CD4-positive, alpha-beta T cell treated with Interferon alpha-2 for 1 hour (primary cell): Measurements from ENCODE around the gene TTC7B.
A peak's percentile ranks its signal among the peaks of the same experiment; 100 is the strongest.

ENCODE experiments used
- DNase-seq, 2 donors: peaks; one replicate each; pipeline ENCODE4 v3.0.0-alpha.2; 2020 to 2022

The TTC7B gene

DNA sequence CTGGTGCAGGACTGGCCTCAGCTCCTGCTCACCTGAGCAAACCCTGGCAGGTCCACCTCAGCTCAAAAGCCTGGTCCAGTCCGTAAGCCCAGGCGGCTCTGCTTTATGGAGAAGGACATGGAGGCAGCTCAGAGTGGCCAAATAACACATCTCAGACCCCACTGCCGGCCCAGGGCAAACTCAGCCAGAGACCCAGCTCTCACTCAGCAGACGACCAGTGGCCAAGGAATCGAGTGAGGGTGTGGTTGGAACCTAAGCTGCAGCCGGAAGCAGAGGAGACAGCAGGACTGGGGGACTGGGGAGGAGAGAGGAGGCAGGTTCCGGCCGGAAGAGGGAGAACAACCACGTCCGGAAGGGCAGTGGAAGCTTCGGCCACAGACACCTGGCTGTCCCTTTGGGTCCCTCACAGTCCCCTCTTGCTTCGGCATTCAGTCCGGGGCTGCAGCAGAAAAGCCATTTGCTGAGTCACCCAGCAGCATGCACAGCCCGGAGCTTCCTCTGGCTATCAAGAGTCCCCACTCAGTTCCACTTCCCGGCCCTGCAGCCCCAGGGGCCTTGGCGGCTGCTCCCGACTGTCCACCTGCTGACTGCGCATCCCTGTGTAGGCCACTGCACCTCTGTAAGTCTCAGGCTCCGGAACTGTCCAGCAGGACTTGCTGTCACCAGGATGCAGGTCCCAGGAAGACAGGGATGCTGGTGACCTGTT lies 315.4 kb downstream of the TTC7B start:
- no peak for DNase-seq

DNA sequence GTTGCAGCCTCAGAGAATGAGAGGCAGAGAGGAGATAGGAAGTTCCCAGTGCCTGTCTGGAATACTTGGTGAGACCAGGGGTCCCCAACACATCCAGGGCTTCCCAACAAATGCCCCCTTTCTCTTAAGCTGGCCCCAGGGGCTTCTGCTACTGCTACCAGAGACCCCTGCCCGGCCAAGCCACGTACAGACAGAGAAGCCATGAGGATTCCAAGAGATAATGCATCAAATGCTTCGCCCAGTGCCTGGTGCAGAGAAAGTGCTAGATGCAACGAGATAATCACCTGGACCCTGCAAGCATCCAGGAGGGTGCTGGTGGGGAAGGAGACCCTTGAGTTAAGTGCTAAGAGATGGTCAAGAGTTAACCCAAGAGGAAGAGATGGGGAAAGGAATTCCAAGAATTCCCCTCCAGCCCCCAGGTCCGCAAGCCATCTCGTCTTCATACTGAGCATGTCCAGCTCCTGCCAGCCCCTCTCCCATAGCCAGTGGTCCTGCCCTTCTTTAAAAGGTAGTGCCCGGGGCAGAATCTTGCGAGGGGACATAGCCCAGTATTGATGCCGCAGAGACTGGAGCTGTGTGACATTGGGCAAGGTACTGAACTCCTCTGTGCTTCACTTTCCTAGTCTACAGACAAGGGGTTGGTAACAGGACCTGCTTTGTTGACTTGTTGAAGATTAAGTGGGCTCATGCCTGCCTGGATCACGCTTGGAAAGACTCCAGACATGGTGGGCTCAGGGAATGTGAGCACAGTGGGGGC lies 316.1 kb downstream of the TTC7B start:
- no peak for DNase-seq

DNA sequence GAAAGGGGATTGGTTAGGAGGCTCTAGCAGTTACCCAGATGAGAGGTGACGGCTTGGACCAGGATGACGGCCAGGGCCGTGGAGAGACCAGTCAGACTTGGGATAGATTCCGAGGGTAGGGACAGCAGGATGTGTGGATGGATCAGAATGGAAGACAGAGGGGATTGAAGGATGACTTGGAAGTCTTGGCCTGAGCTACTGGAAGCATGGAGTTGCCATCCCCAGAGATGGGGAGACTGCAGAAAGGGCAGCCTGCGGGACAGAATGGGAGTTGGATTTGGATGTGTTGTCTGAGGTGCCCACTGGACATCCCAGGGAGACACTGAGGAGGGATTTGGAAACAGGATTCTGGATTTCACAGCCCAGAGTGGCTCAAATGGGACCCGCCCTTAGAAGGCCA lies 317.1 kb downstream of the TTC7B start:
- DNase-seq: no peak

DNA sequence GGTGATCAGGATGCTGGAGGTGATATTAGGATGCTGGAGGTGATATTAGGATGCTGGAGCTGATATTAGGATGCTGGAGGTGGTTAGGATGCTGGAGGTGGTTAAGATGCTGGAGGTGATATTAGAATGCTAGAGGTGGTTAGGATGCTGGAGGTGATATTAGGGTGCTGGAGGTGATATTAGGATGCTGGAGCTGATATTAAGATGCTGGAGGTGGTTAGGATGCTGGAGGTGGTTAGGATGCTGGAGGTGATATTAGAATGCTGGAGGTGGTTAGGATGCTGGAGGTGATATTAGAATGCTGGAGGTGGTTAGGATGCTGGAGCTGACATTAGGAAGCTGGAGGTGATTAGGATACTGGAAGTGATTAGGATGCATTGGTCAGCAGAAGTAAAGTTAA lies 318.0 kb downstream of the TTC7B start:
- no peak for DNase-seq

DNA sequence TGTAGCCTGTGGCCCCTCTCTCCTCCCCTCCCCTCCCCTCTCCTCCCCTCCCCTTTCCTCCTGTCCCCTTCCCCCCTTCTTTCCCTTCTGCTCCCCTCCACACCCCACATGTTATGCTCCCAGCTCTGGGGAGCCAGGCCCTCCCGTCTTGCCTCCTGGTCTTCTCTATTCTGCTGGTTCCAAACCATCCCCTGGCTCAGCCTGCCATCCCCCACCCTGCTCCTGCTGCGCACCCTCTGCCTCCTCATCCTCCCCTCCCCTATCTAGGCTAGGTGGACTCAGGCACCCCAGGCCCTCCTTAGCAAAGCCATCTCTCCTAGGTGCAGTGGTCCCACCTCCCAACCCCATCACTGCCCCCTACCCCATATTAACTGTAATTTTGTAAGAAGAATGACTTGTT lies 319.9 kb downstream of the TTC7B start:
- DNase-seq: no peak

DNA sequence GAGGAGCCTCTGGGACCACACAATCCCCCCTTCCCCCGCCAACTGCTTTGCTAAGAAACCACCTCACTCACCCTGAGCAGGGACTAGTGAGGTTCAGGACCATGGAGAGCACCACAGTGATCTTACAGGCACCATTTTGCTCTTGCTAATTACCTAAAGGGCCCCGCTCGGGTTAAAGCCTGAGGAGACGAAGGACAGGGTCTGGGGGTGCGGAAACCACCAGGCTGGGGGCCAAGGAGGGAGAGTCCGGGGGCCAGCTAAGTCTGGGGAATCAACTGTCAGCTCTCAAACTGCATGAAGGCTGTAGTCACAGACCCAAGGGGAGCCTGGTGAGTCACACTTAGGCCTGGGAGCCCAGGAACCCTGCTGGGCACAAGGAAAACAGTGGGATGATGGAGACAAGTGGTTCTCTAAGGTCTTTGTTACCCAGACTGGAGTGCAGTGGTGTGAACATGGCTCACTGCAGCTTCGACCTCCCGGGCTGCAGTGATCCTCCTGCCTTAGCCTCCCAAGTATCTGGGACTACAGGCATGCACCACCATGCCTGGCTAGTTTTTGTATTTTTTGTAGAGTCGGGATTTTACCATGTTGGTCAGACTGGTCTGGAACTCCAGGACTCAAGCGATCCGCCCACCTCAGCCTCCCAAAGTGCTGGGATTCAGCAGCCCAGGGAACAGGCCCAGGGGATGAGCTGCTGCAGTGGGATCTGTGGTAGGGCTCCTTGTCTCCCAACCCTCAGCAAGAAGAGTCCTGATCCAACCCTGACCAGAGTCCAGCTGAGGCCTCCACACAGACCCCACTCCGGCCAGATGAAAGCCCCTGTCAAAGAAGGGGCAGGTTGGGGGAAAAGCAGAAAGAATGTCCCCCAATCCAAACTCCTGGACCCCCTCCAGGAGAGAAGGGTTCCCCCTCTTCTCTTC lies 320.6 kb downstream of the TTC7B start:
- peak; percentile 12 to 43 for DNase-seq

DNA sequence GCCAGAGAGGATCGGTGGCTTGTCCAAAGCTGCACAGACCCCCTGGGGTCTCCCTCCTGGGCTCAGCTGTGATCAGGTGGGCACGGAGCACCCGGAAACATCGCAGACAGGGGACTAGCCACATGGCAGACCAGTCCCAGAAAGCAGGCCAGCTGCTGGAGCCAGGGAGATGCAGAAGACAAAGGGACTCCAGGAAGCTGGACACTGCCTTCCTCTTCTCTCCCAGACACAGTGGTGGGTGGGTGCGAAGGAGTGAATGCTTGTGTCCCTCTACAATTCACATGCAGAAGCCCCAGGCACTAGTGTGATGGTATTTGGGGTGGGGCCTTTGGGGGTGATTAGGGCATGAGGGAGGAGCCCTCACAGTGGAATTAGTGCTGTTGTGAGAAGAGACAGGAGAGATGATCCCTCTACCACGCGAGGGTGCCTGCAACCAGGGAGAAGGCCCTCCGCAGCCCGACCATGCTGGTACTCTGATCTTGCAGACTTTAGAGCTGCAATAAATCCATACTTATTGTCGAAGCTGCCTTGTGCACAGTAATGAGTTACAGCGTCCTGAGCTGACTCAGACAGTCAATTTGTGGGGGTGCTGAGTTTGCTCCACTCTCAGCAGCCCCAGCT lies 324.2 kb downstream of the TTC7B start:
- DNase-seq: no peak

DNA sequence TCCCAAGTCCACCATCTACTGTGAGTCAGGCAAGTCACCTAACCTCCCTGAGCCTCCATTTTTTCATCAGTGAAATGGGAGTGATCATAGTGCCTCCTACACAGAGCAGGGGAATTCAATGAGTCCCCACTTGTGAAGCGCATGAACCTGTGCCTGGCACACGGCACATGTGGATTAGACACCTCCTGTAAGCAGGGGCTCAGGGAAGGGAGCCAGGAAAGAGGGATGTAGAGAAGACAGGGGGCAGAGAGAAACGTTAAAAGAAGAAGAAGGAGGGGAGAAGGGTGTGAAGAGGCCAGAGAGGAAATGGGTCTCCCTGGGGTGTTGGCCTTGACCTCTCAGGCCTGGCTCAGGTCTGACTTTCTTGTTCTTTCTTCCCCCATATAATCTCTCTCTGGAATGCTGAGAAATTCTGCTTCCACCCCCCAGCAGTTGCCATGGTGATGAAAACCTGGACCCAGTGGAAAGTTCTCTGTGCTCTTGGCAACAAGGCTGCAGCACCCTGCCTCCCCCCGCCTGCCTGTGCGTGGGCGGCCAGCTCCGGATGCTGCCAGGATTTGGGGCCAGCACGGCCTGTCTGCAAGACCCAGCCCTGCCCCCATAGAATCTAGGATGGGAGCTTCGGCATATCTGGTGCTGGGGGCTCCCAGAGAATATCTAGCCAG lies 324.9 kb downstream of the TTC7B start:
- no peak for DNase-seq

DNA sequence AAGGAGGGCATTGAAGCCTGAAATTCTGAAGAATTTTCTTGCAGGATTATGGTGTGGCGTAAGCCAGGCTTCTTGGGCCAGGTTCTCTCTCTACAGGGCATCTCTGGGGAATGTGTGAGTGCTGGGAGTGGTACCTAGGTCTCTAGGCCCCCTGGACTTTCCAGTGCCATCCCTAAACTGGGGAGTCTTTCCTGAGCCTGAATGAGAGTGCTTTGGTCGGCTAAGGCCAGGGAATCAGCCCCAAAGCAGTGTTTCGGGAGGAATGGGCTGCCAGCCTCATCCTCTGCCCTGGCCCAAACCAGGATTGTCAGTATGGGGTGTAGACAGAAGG lies 325.5 kb downstream of the TTC7B start:
- DNase-seq: no peak

DNA sequence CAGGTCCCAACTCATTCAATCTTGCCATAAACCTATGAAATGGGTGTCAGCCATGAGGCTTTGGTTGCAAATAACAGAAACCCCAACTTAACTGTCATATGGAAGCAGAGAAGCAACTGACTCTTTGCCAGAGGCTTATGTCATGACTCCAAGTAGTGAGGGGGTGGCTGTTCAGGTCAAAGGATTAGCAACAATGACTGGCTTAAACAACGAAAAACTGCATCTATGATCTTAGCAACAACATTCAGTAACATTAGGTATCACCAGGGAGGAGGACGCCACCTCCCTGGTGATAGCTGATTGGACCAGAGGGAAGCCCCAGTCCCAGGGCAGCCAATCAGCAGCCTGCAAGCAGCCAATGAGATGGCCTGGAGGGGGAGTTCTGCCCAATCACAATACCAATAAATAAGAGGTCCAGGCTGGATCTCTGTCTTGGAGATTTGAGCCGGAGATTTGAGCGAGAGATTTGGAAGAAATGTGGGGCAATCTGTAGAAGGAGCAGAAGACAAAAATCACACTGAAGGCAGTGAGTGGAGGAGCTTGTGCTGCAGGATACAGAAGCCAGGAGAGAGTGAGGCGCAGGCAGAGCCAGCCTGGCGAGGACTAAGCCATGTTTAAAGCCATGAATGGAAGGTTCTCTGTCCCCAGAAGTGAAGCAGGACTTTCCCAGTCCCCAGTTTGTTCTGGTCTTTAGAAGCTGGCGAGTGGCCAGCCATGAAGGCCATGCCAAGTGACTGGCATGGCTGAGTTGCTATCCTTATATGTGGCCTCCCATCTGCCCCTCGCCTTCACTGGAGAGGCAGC lies 326.1 kb downstream of the TTC7B start:
- DNase-seq: no peak

DNA sequence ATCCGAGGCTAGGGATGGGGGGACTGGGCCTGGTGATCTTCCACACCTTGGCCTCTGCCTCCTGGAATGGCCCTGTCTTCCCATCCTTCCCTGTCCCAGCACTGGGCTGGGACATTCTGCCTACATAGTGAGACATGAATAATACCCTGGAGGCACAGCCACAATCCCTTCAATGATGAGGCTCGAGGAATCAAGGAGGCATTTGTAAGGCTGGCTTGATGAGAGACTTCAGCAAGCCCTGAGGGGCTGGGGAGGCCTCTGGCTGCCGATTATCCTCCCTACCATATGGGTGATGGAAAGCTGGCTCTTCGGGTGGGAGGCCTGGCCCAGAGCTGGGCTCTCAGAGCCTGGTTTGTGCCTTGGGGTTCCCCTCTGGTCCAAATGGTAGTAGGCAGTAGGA lies 326.9 kb downstream of the TTC7B start:
- no peak for DNase-seq

DNA sequence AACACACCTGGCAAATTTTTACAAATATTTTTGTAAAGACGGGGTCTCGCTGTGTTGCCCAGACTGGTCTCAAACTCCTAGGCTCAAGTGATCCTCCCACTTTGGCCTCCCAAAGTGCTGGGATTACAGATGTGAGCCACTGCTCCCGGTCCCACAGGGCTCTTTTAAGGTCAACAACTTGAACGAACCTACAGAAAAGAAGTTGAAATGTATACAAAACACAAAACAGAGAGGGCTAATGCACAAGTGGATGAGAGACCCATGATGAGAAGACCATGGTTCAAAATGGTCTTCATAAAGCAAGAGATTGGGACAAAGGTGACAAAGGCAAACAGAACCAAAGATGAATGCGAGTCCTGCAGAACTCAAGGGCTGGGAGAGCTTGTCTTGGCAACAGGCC lies 328.0 kb downstream of the TTC7B start:
- DNase-seq: no peak

DNA sequence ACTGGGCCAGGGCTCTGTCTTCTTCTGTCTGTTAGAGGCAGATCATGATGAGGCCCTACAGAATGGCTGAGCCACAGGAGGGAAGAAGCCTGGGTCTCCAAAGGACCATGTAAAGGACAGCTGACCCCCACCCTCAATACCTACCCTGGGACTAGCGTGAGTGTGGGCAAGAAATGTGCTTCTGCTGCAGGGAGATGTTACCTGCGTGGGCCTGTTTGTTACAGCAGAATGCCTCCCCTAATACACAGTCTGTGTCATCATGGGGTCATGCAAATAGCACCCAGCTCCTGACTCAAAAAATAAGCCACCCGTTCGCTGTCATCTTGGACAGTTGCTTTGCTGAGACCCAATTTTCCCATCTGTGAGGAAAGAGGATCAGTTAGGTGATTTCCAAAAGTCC lies 328.8 kb downstream of the TTC7B start:
- no peak for DNase-seq

DNA sequence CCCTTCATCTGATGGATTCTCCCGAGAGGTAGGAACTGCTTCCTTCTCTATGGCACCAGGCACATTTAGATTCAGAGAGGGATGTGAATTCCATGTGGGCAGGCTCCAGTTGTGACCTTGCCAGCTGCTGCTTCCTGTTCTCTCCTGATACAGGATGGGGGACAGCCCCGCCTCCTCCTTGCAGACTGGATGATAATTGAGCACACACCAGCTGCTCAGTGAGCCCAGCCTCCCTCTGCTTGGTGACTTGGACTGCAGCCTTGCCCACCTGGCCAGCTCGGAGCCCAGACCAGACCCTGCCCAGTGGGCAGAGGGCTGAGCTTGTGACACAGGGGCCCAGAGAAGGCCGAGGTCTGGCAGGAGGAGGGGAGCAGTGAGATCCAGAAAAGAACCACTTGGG lies 329.2 kb downstream of the TTC7B start:
- no peak for DNase-seq

DNA sequence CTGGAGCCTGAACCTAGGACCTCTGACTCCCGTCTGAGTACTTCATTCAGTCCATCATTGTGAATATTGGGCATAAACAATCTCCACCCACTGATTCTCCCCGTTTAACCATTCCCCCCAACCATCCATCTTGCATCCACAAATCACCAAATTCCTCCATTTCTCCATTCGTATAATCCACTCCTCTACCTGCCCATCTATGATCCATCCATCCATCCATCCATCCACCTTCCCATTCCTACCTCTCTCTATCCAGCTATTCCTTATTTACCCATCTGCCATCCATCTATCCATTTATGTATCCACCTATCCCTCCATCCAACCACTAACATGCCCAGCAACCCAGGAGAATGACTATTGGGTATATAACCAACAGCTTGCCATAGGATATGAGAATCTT lies 331.9 kb downstream of the TTC7B start:
- DNase-seq: no peak

DNA sequence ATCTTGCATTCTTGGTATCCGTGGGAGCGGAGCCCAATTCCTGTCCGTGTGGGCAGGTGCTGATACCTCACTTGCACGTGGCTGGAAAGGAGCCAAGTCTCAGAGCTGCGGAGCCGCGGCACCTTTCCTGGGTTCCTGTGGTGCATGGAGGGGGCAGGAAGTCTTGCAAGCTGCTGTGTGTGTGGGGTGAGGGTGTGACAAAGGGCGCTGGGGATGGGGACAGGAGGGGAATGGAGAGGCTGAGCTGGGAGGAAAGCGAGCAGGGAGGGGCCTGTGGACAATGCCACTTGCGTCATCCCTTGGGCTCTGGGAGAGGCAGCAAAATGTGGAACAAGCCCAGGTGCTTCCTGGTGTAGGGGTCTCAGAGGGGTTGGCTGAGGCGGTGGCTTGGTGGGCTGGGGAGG lies 332.7 kb downstream of the TTC7B start:
- peak; percentile 9 to 37 for DNase-seq

DNA sequence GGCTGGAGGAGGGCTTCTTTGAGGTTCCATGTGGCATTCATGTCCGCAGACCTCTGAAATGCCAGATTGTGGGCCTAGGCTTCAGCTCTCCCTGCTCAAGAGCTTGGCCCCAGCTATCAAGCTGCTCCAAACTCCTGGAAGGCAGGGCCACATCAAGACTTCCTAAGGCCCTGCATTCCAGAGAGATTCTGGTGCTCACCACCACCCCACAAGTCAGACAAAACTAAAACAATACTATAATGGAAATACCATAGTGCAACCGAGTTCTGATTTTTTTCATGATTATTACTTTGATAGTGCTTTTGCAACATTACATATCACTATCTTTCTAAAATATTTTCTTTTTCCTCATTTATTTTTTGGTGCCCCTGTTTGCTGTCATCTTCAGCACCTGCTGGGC lies 333.1 kb downstream of the TTC7B start:
- DNase-seq: no peak

DNA sequence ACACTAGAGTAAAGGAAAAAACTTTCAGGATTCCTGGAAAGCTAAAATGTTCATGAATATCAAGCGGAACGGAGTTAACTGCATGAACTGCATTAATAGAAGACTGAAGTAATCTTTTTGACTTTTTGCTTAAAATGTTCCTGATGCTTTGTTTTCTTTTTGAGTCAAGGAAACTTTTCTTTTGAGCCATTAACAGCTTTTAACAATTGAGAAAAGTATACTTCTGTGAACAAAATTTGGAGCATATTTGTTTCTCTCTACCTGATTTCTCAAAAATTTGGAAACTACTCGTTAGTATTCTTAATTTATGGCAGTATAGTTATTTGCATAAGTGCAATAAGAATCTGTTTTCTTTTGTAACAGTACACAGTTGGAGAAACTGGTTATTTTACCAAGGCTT lies 340.9 kb downstream of the TTC7B start:
- no peak for DNase-seq
